ENCODE measurements around the gene RMI1.
"Not testable (repeated sequence)": the region's sequence is repeated elsewhere in the genome, so short reads cannot be mapped to it uniquely, and the experiment has no call there.

The RMI1 gene

GRCh38 chr9:83935276-83935935 is 45.2 kb upstream of the RMI1 start:
- TF ChIP-seq, protein P1, sequence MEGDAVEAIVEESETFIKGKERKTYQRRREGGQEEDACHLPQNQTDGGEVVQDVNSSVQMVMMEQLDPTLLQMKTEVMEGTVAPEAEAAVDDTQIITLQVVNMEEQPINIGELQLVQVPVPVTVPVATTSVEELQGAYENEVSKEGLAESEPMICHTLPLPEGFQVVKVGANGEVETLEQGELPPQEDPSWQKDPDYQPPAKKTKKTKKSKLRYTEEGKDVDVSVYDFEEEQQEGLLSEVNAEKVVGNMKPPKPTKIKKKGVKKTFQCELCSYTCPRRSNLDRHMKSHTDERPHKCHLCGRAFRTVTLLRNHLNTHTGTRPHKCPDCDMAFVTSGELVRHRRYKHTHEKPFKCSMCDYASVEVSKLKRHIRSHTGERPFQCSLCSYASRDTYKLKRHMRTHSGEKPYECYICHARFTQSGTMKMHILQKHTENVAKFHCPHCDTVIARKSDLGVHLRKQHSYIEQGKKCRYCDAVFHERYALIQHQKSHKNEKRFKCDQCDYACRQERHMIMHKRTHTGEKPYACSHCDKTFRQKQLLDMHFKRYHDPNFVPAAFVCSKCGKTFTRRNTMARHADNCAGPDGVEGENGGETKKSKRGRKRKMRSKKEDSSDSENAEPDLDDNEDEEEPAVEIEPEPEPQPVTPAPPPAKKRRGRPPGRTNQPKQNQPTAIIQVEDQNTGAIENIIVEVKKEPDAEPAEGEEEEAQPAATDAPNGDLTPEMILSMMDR (conservative IDR thresholded peaks at IDR 0.05; ENCODE audit: low read depth) = no peak
- DNase-seq (ENCODE audit: low spot score) = peak; percentile 58
- CTCF ChIA-PET = no interaction called here
- H3K27ac ChIP-seq = peak overlapping the region; percentile 29; the same call in 1 of the 2 replicates
- POLR2A ChIA-PET (ENCODE audit: low non-redundant PET) = no interaction called here

GRCh38 chr9:83936523-83936922 is 44.1 kb upstream of the RMI1 start:
- TF ChIP-seq, protein P1 (conservative IDR thresholded peaks at IDR 0.05; ENCODE audit: low read depth) = no peak
- CTCF ChIA-PET = interaction anchor here (0.5 to 1.4 kb wide), 2 partner anchors 324 to 493 kb away, joined by 4 to 21 read pairs; no protein-coding TSS in a partner anchor
- DNase-seq (ENCODE audit: low spot score) = no peak
- POLR2A ChIA-PET (ENCODE audit: low non-redundant PET) = no interaction called here
- H3K27ac ChIP-seq = peak overlapping the region; percentile 57

- peak; percentile 57 for DNase-seq (ENCODE audit: low spot score)
- ChIA-PET CTCF (interaction anchor here (0.7 to 1.4 kb wide), 5 partner anchors 23 to 718 kb away, joined by 3 to 21 read pairs (median 4); no protein-coding TSS in a partner anchor), POLR2A (ENCODE audit: low non-redundant PET) (no interaction called here)
- no peak overlapping the region for H3K27ac ChIP-seq
- TF ChIP-seq, protein P1 (conservative IDR thresholded peaks at IDR 0.05; ENCODE audit: low read depth) = peak; percentile 63
Observed at GRCh38 chr9:83937861-83938455, 42.6 kb upstream of the RMI1 start.

- CTCF ChIA-PET = interaction anchor here (2.1 kb wide), 1 partner anchor 320 kb away, joined by 8 read pairs; no protein-coding TSS in a partner anchor
- POLR2A ChIA-PET (ENCODE audit: low non-redundant PET) = no interaction called here
Observed at GRCh38 chr9:83940590-83941303, 39.9 kb upstream of the RMI1 start.

GRCh38 chr9:83948096-83948495 is 32.5 kb upstream of the RMI1 start:
- DNase-seq (ENCODE audit: low spot score); H3K27ac ChIP-seq; CTCF ChIA-PET; POLR2A ChIA-PET (ENCODE audit: low non-redundant PET): not testable (repeated sequence)

More at GRCh38 chr9:83940590-83941303, 39.9 kb upstream of the RMI1 start:
- TF ChIP-seq, protein P1 (conservative IDR thresholded peaks at IDR 0.05; ENCODE audit: low read depth) = no peak
- H3K27ac ChIP-seq = no peak overlapping the region
- DNase-seq (ENCODE audit: low spot score) = no peak

GRCh38 chr9:83956086-83956435 is 24.5 kb upstream of the RMI1 start:
- ChIA-PET POLR2A (ENCODE audit: low non-redundant PET) (interaction anchor here (0.6 to 1.0 kb wide), 2 partner anchors 11 to 32 kb away, joined by 3 read pairs; no protein-coding TSS in a partner anchor), CTCF (interaction anchor here (1.0 kb wide), 1 partner anchor 305 kb away, joined by 6 read pairs; no protein-coding TSS in a partner anchor)
- H3K27ac ChIP-seq = peak overlapping the region; percentile 95
- no peak for DNase-seq (ENCODE audit: low spot score)
- TF ChIP-seq, protein P1 (conservative IDR thresholded peaks at IDR 0.05; ENCODE audit: low read depth) = no peak
